Thyroid gland (tissue), 4 donors: Measurements from ENCODE around the gene SEPTIN10. TPM values are rescaled to one million over a fixed set of nuclear protein-coding genes. Genes with fewer than 3 reads are reported as not detected.
"Not testable (repeated sequence)": the region's sequence is repeated elsewhere in the genome, so short reads cannot be mapped to it uniquely, and the experiment has no call there.

Experiments
- DNase-seq, 2 donors: peaks; one replicate each; pipeline ENCODE4 v3.0.0-alpha.2; 2019
- H3K27ac ChIP-seq, 3 donors: fragments of 200-600 bp; sonication (generic); 1 replicate in 2 of 3; 2 replicates in 1 of 3; pipeline ENCODE4 v1.5.1; 2016 to 2019; ENCODE audit warnings: mild to moderate bottlenecking in 1 of 3, moderate library complexity in 1 of 3
- H3K27me3 ChIP-seq: fragments of 200-600 bp; sonication (generic); one replicate; pipeline ENCODE4 v1.5.1; 2019
- H3K36me3 ChIP-seq, 2 donors: fragments of 200-600 bp; sonication (generic); one replicate each; pipeline ENCODE4 v1.5.1; 2016 to 2019
- H3K4me1 ChIP-seq, 2 donors: fragments of 200-600 bp; sonication (generic); one replicate each; pipeline ENCODE4 v1.5.1; 2017 to 2019
- H3K4me3 ChIP-seq, 3 donors: fragments of 200-600 bp; sonication (generic); replicated peaks in 1 of 3; 1 replicate in 2 of 3; 2 replicates in 1 of 3; pipeline ENCODE4 v1.5.1; 2016; ENCODE audit warnings: mild to moderate bottlenecking in 1 of 3
- H3K9me3 ChIP-seq: fragments of 200-600 bp; sonication (generic); one replicate; pipeline ENCODE4 v1.5.1; 2017
- CTCF ChIP-seq, 6 experiments: fragments of 200-600 bp in 3 of 6; fragments of 450-650 bp in 3 of 6; sonication (generic) in 3 of 6; IDR thresholded peaks; one replicate each; pipeline ENCODE4 v1.5.1; 2016 to 2019; ENCODE audit warnings: antibody characterized with exemption in 6 of 6, mild to moderate bottlenecking in 2 of 6, inconsistent platforms in 1 of 6, moderate library complexity in 1 of 6
- POLR2A ChIP-seq, 2 donors: fragments of 450-650 bp; IDR thresholded peaks; one replicate each; pipeline ENCODE4 v1.6.1; 2017; ENCODE audit warnings: antibody characterized with exemption in 2 of 2, mild to moderate bottlenecking in 2 of 2, moderate library complexity in 1 of 2
- WGBS, 2 donors: methylation state at CpG; one replicate each; pipeline ENCODE4 v1.1.5; 2017; 5-methylcytosine and 5-hydroxymethylcytosine counted together
- intact Hi-C: fragments of 100-400 bp; cut with DNase I; formaldehyde crosslinking; loops from one replicate; pipeline ENCODE4 v1.15.1; 2023
- total RNA-seq, 4 donors: library from RNA; depleted of rRNA; stranded (reverse); fragments of >200 nt; gene quantifications; one replicate each; pipeline ENCODE4 v1.2.3, GENCODE V29; 2016

The SEPTIN10 gene
- total RNA-seq, 4 donors from 2014 or later, result 61.7 to 99.3 (median 70.4) TPM

DNA sequence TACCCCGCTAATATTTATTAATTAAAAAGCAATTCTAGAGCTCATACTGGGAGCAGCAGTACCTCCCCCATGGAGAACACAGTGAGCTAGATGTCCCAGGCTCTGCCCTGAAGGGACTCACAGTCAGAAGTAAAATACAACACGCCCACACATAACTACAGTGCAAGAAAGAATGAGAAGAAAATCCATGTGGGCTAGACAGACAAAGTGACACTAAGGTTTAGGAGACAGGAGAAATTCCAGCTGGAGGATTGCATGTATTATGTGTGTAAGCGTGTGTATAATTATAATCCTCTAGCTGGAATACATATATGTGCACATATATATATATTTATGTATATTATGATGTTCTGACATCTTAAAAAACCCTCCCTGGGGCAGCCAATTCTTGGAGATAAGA is 16.1 kb upstream of the SEPTIN10 start:
- H3K4me1 ChIP-seq, result no peaks in the 10 kb centered on the region
- H3K4me3 ChIP-seq, result no peak overlapping the region
- no peak overlapping the region for H3K27ac ChIP-seq
- H3K9me3 ChIP-seq, result no peaks in the 10 kb centered on the region
- no peak for DNase-seq
- intact Hi-C loops, result no loop called here
- no peaks in the 10 kb centered on the region for H3K36me3 ChIP-seq
- 70 to 80% methylated on average over 3 of the region's 3 CpGs for WGBS, 2 donors
- TF ChIP-seq POLR2A (IDR thresholded peaks at IDR 0.05) (no peak), CTCF (IDR thresholded peaks at IDR 0.05) (no peak)
- no peaks in the 10 kb centered on the region for H3K27me3 ChIP-seq

- 86 to 93% methylated on average over 7 of the region's 7 CpGs for WGBS, 2 donors
- intact Hi-C loops, H3K9me3 ChIP-seq, DNase-seq, H3K4me3 ChIP-seq, H3K27ac ChIP-seq, H3K36me3 ChIP-seq, H3K4me1 ChIP-seq, H3K27me3 ChIP-seq: not testable (repeated sequence)
Measured at GRCh38 chr2:109628321-109628720, 14.6 kb upstream of the SEPTIN10 start.

DNA sequence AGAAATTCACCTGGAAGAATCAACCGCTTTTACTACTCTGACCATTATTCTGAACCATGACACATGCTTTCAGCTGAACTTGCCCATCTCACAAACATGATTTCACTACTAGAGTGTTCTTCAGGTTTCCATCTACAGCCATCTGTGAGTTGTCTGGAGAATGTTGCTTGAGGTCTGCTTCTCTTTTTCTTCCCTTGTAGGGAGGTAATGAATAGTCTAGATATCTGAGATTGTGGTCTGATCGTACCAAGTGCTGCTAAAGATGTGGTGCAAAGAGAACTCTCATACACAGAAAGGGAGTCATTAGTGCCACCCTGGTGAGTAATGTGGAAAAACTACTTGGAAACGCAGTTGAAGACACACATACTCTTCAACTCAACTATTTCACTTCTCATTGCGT is 10.6 kb upstream of the SEPTIN10 start:
- TF ChIP-seq CTCF (IDR thresholded peaks at IDR 0.05), result no peak
- TF ChIP-seq POLR2A (IDR thresholded peaks at IDR 0.05), result no peak
- DNase-seq, result no peak
- no peaks in the 10 kb centered on the region for H3K27me3 ChIP-seq
- no peaks in the 10 kb centered on the region for H3K36me3 ChIP-seq
- WGBS, 2 donors, result 84 to 85% methylated on average over 4 of the region's 4 CpGs
- no peaks in the 10 kb centered on the region for H3K9me3 ChIP-seq
- H3K27ac ChIP-seq, result no peak overlapping the region
- intact Hi-C loops, result no loop called here
- H3K4me3 ChIP-seq, result no peak overlapping the region
- no peaks in the 10 kb centered on the region for H3K4me1 ChIP-seq

DNA sequence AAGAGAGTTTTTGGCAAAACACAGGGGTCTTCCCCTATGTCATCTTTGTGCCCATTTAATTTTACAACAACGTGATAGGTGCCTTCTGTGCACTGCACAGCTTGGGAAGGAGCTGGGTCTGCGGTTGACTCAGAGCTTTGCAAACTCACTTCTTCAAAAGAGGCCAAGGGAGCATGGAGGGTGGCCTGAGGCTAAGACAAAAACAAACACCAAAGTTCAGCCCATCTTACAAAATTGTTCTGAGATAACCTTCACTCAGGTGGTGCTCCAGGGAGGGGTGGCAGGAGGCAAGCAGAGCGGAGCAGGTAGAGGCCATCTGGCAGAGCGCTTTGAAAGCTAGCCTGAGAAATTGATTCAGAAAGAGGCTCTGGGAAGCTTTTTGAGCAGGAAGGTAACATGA is 10.2 kb upstream of the SEPTIN10 start:
- Histone ChIP-seq H3K4me1 (no peaks in the 10 kb centered on the region), H3K27ac (no peak overlapping the region), H3K4me3 (no peak overlapping the region), H3K9me3 (no peaks in the 10 kb centered on the region), H3K36me3 (no peaks in the 10 kb centered on the region), H3K27me3 (no peaks in the 10 kb centered on the region)
- no peak for DNase-seq
- WGBS, 2 donors, result 93 to 94% methylated on average over 4 of the region's 4 CpGs
- intact Hi-C loops, result no loop called here
- TF ChIP-seq CTCF (IDR thresholded peaks at IDR 0.05) (no peak), POLR2A (IDR thresholded peaks at IDR 0.05) (no peak)

GRCh38 chr2:109623297-109623696 is 9.5 kb upstream of the SEPTIN10 start:
- Histone ChIP-seq H3K4me3 (no peak overlapping the region), H3K4me1 (no peaks in the 10 kb centered on the region), H3K27ac (no peak overlapping the region), H3K36me3 (no peaks in the 10 kb centered on the region), H3K9me3 (no peaks in the 10 kb centered on the region), H3K27me3 (no peaks in the 10 kb centered on the region)
- 78 to 90% methylated on average over 5 of the region's 5 CpGs for WGBS, 2 donors
- TF ChIP-seq CTCF (IDR thresholded peaks at IDR 0.05) (no peak), POLR2A (IDR thresholded peaks at IDR 0.05) (no peak)
- no peak for DNase-seq
- intact Hi-C loops, result no loop called here
